Keratinocyte (primary cell): ENCODE results near the gene FXYD6. TPM values are rescaled to one million over a fixed set of nuclear protein-coding genes. Genes with fewer than 3 reads are reported as not detected.

Experiments
- DNase-seq: peaks from one replicate; pipeline ENCODE4 v3.0.0-alpha.2; 2011; ENCODE audit warnings: low read depth, missing footprints, low spot score
- FAIRE-seq: peaks from 2 replicates; lab custom pipeline; 2011; peaks lifted over from hg19 to GRCh38; lab: Jason Lieb, UNC
- H2AFZ ChIP-seq: 2 replicates; pipeline ENCODE4 v1.6.0; 2012; ENCODE audit warnings: low read length, control low read depth, inconsistent platforms; ENCODE audit not compliant: control insufficient read depth
- H3K27ac ChIP-seq: 2 replicates; pipeline ENCODE4 v1.5.1; 2011; ENCODE audit warnings: low read length; ENCODE audit not compliant: control insufficient read depth, insufficient read depth
- H3K27me3 ChIP-seq: 3 replicates; pipeline ENCODE4 v1.6.0; 2011; ENCODE audit warnings: low read length; ENCODE audit not compliant: control insufficient read depth, insufficient read depth; ENCODE audit errors: extremely low read depth
- H3K36me3 ChIP-seq, 2 experiments: 2 replicates in 1 of 2; 3 replicates in 1 of 2; pipeline ENCODE4 v1.5.1; 2011; ENCODE audit warnings: low read length in 2 of 2, mild to moderate bottlenecking in 1 of 2; ENCODE audit not compliant: control insufficient read depth in 2 of 2, insufficient read depth in 2 of 2; ENCODE audit errors: extremely low read depth in 1 of 2
- H3K4me1 ChIP-seq: 3 replicates; pipeline ENCODE4 v1.5.1; 2011; ENCODE audit warnings: low read length; ENCODE audit not compliant: control insufficient read depth, insufficient read depth; ENCODE audit errors: extremely low read depth
- H3K4me2 ChIP-seq: 3 replicates; pipeline ENCODE4 v1.6.0; 2011; ENCODE audit warnings: low read depth, low read length; ENCODE audit not compliant: control insufficient read depth, insufficient read depth; ENCODE audit errors: extremely low read depth
- H3K4me3 ChIP-seq, 3 experiments: fragments of 200-600 bp in 1 of 3; sonication (generic) in 1 of 3; 2 replicates in 2 of 3; 3 replicates in 1 of 3; pipeline ENCODE4 v1.5.1; 2011 to 2016; ENCODE audit warnings: low read length in 3 of 3, mild to moderate bottlenecking in 3 of 3, control low read depth in 2 of 3, inconsistent platforms in 1 of 3, low read depth in 1 of 3, mixed read lengths in 1 of 3, mixed run types in 1 of 3, moderate library complexity in 1 of 3; ENCODE audit not compliant: control insufficient read depth in 2 of 3, insufficient read depth in 2 of 3; ENCODE audit errors: extremely low read depth in 1 of 3
- H3K79me2 ChIP-seq: 2 replicates; pipeline ENCODE4 v1.6.0; 2012; ENCODE audit warnings: low read length; ENCODE audit not compliant: control insufficient read depth, insufficient read depth
- H3K9ac ChIP-seq: 3 replicates; pipeline ENCODE4 v1.6.0; 2011; ENCODE audit warnings: low read length; ENCODE audit not compliant: control insufficient read depth, insufficient read depth; ENCODE audit errors: extremely low read depth
- H3K9me1 ChIP-seq: 3 replicates; pipeline ENCODE4 v1.6.0; 2011; ENCODE audit warnings: low read length; ENCODE audit not compliant: control insufficient read depth, insufficient read depth; ENCODE audit errors: extremely low read depth
- H3K9me3 ChIP-seq: 2 replicates; pipeline ENCODE4 v1.5.1; 2012; ENCODE audit warnings: low read depth, low read length; ENCODE audit not compliant: control insufficient read depth
- H4K20me1 ChIP-seq: 3 replicates; pipeline ENCODE4 v1.6.0; 2011; ENCODE audit warnings: low read length; ENCODE audit not compliant: control insufficient read depth, insufficient read depth; ENCODE audit errors: extremely low read depth
- CTCF ChIP-seq, 3 experiments: IDR thresholded peaks in 1 of 3; conservative IDR thresholded peaks in 1 of 3; optimal IDR thresholded peaks in 1 of 3; 2 replicates in 2 of 3; 3 replicates in 1 of 3; pipeline versions ENCODE3 to v1.5.1; 2011; ENCODE audit warnings: low read length in 3 of 3, mild to moderate bottlenecking in 3 of 3, moderate library complexity in 2 of 3, control low read depth in 1 of 3, inconsistent platforms in 1 of 3; ENCODE audit not compliant: insufficient read depth in 2 of 3; ENCODE audit errors: extremely low read depth in 1 of 3
- EZH2 ChIP-seq: IDR thresholded peaks from one replicate; pipeline ENCODE4 v1.6.1; 2012; ENCODE audit warnings: inconsistent platforms, mild to moderate bottlenecking, low read length, moderate library complexity
- dilution Hi-C: fragments of 300-500 bp; cut with MboI; formaldehyde crosslinking; loops from one replicate; pipeline ENCODE4 v1.7.0; 2020; ENCODE audit warnings: low sequenced_read_pairs; ENCODE audit not compliant: extremely low pct_ligation_motif_present
- polyA plus RNA-seq, 5 experiments: library from polyadenylated mRNA; depleted of rRNA in 3 of 5; stranded (reverse) in 3 of 5; stranded (forward) in 1 of 5; unstranded in 1 of 5; fragments of >200 nt; gene quantifications; 1 replicate in 1 of 5; 2 replicates in 3 of 5; 3 replicates in 1 of 5; pipeline versions ENCODE4 v1.2.1 to v1.2.3, GENCODE V29; 2011 to 2012; ENCODE audit warnings: missing spikeins in 2 of 5, low read depth in 1 of 5, low replicate concordance in 1 of 5

FXYD6 gene
- polyA plus RNA-seq, 1 donor (not counting 4 experiments of a cell fraction or from before 2014, with no cell fraction given), result not detected

- no peak overlapping the region for H3K27ac ChIP-seq
- H3K4me3 ChIP-seq, result no peak overlapping the region
- FAIRE-seq (no peak), DNase-seq (no peak)
- dilution Hi-C loops, result no loop called here
- no peaks in the 10 kb centered on the region for H3K4me1 ChIP-seq
- no peaks in the 10 kb centered on the region for H3K79me2 ChIP-seq
- no peak overlapping the region for H3K4me2 ChIP-seq
- H3K27me3 ChIP-seq, result peaks cover 3% of the 10 kb centered on the region
- no peaks in the 10 kb centered on the region for H3K9me1 ChIP-seq
- no peak for TF ChIP-seq EZH2
- no peak for TF ChIP-seq CTCF (optimal IDR thresholded peaks at IDR 0.05 in 1 of 3, IDR thresholded peaks at IDR 0.05 in 1 of 3, conservative IDR thresholded peaks at IDR 0.05 in 1 of 3; ENCODE audit: extremely low read depth in 1 of 3, insufficient read depth in 2 of 3, low read length in 3 of 3)
- no peak overlapping the region for H2AFZ ChIP-seq
- no peaks in the 10 kb centered on the region for H3K36me3 ChIP-seq
- H3K9ac ChIP-seq, result no peak overlapping the region
- no peaks in the 10 kb centered on the region for H3K9me3 ChIP-seq
- H4K20me1 ChIP-seq, result no peaks in the 10 kb centered on the region
These were observed 24.6 kb downstream of the FXYD6 start for GRCh38 chr11:117851852-117852251.

- no peak overlapping the region for H2AFZ ChIP-seq
- peaks cover 3% of the 10 kb centered on the region for H3K27me3 ChIP-seq
- dilution Hi-C loops, result no loop called here
- no peaks in the 10 kb centered on the region for H3K9me3 ChIP-seq
- no peak overlapping the region for H3K4me3 ChIP-seq
- no peak overlapping the region for H3K27ac ChIP-seq
- no peaks in the 10 kb centered on the region for H4K20me1 ChIP-seq
- FAIRE-seq (no peak), DNase-seq (no peak)
- TF ChIP-seq EZH2 (no peak), CTCF (optimal IDR thresholded peaks at IDR 0.05 in 1 of 3, IDR thresholded peaks at IDR 0.05 in 1 of 3, conservative IDR thresholded peaks at IDR 0.05 in 1 of 3; ENCODE audit: extremely low read depth in 1 of 3, insufficient read depth in 2 of 3, low read length in 3 of 3) (no peak)
- H3K4me1 ChIP-seq, result no peaks in the 10 kb centered on the region
- no peaks in the 10 kb centered on the region for H3K36me3 ChIP-seq
- no peaks in the 10 kb centered on the region for H3K79me2 ChIP-seq
- H3K4me2 ChIP-seq, result no peak overlapping the region
- H3K9me1 ChIP-seq, result no peaks in the 10 kb centered on the region
- no peak overlapping the region for H3K9ac ChIP-seq
These were observed 25.4 kb downstream of the FXYD6 start for GRCh38 chr11:117851106-117851505.
